ENCODE data around the gene ARHGEF28. TPM values are rescaled to one million over a fixed set of nuclear protein-coding genes. Genes with fewer than 3 reads are reported as not detected.
A peak's percentile ranks its signal among the peaks of the same experiment; 100 is the strongest.

The ARHGEF28 gene
- total RNA-seq, 1 experiment from 2014 or later = 32.2 TPM

- no peak for DNase-seq (ENCODE audit: extremely low read depth, low read depth)
Measured at GRCh38 chr5:73770172-73771025, 144.4 kb downstream of the ARHGEF28 start.

- no peak for DNase-seq (ENCODE audit: extremely low read depth, low read depth)
Measured at GRCh38 chr5:73774924-73775323, 148.9 kb downstream of the ARHGEF28 start.

- no peak for DNase-seq (ENCODE audit: extremely low read depth, low read depth)
Measured at GRCh38 chr5:73776405-73776804, 150.4 kb downstream of the ARHGEF28 start.

- DNase-seq (ENCODE audit: extremely low read depth, low read depth) = no peak
Measured at GRCh38 chr5:73777192-73777591, 151.2 kb downstream of the ARHGEF28 start.

GRCh38 chr5:73780302-73781080 lies 154.5 kb downstream of the ARHGEF28 start:
- no peak for DNase-seq (ENCODE audit: extremely low read depth, low read depth)

- DNase-seq (ENCODE audit: extremely low read depth, low read depth) = no peak
Measured at GRCh38 chr5:73781107-73781768, 155.2 kb downstream of the ARHGEF28 start.

GRCh38 chr5:73783828-73784227 lies 157.8 kb downstream of the ARHGEF28 start:
- DNase-seq (ENCODE audit: extremely low read depth, low read depth) = no peak

- no peak for DNase-seq (ENCODE audit: extremely low read depth, low read depth)
Measured at GRCh38 chr5:73786043-73786831, 160.2 kb downstream of the ARHGEF28 start.

GRCh38 chr5:73789851-73790281 lies 163.9 kb downstream of the ARHGEF28 start:
- DNase-seq (ENCODE audit: extremely low read depth, low read depth) = no peak

GRCh38 chr5:73791389-73791788 lies 165.4 kb downstream of the ARHGEF28 start:
- DNase-seq (ENCODE audit: extremely low read depth, low read depth) = no peak

GRCh38 chr5:73792687-73793320 lies 166.8 kb downstream of the ARHGEF28 start:
- peak; percentile 77 for DNase-seq (ENCODE audit: extremely low read depth, low read depth)

GRCh38 chr5:73793911-73794310 lies 167.9 kb downstream of the ARHGEF28 start:
- DNase-seq (ENCODE audit: extremely low read depth, low read depth) = no peak

- DNase-seq (ENCODE audit: extremely low read depth, low read depth) = peak; percentile 93
Measured at GRCh38 chr5:73796164-73797131, 170.5 kb downstream of the ARHGEF28 start.

- peak; percentile 16 for DNase-seq (ENCODE audit: extremely low read depth, low read depth)
Measured at GRCh38 chr5:73797132-73797510, 171.1 kb downstream of the ARHGEF28 start.

- no peak for DNase-seq (ENCODE audit: extremely low read depth, low read depth)
Measured at GRCh38 chr5:73799401-73799972, 173.5 kb downstream of the ARHGEF28 start.

GRCh38 chr5:73801686-73802085 lies 175.7 kb downstream of the ARHGEF28 start:
- no peak for DNase-seq (ENCODE audit: extremely low read depth, low read depth)

GRCh38 chr5:73805449-73805848 lies 179.5 kb downstream of the ARHGEF28 start:
- DNase-seq (ENCODE audit: extremely low read depth, low read depth) = no peak

- no peak for DNase-seq (ENCODE audit: extremely low read depth, low read depth)
Measured at GRCh38 chr5:73808911-73809310, 182.9 kb downstream of the ARHGEF28 start.
